K562 (cell line): Measurements from ENCODE around the gene ECSIT. TPM values are rescaled to one million over a fixed set of nuclear protein-coding genes. Genes with fewer than 3 reads are reported as not detected.

Experiments
- ATAC-seq: fragments of 200-7000 bp; cut with Tn5 transposase; 3 replicates; pipeline ENCODE4 v1.9.1; 2020; ENCODE audit warnings: moderate library complexity
- BruUV-seq: library from RNA; stranded (reverse); fragments of 400-500 nt; replicated peaks from 2 replicates; lab custom pipeline; 2021; lab: Mats Ljungman, UMichigan
- CTCF ChIA-PET: fragments of 300-600 bp; formaldehyde crosslinking; extraction: SDS; loops from one replicate; lab custom pipeline; 2021; ENCODE audit warnings: low intra/inter-chr PET ratio; lab: Yijun Ruan, JAX
- POLR2A ChIA-PET: fragments of 300-600, 350-650 bp; sonication (Branson Sonifier 250); formaldehyde crosslinking; extraction: SDS; loops from one replicate; lab custom pipeline; 2021; ENCODE audit warnings: antibody characterized with exemption, inconsistent platforms; lab: Yijun Ruan, JAX
- DNase-seq, 4 experiments: peaks; one replicate each; pipeline versions ENCODE4 v3.0.0 to v3.0.0-alpha.2; 2011 to 2018; ENCODE audit warnings: low spot score in 3 of 4, mixed read lengths in 3 of 4; ENCODE audit errors: extremely low read depth in 1 of 4
- FAIRE-seq: peaks from 2 replicates; lab custom pipeline; 2011; peaks lifted over from hg19 to GRCh38; lab: Jason Lieb, UNC
- H2AFZ ChIP-seq: 2 replicates; pipeline ENCODE4 v1.6.0; 2011; ENCODE audit warnings: low read depth, low read length, control low read depth, inconsistent platforms
- H3K27ac ChIP-seq: fragments of 200-600 bp; 3 replicates; pipeline ENCODE4 v1.8.0; 2011; ENCODE audit warnings: low read depth, mild to moderate bottlenecking, control low read depth, inconsistent platforms, low read length, moderate library complexity, mixed read lengths; ENCODE audit errors: extremely low read depth
- H3K27me3 ChIP-seq, 2 experiments: fragments of 300-600 bp in 1 of 2; 2 replicates in 1 of 2; 3 replicates in 1 of 2; pipeline versions ENCODE4 v1.6.0 to v1.8.0; 2011; ENCODE audit warnings: inconsistent platforms in 2 of 2, low read length in 2 of 2, mild to moderate bottlenecking in 1 of 2, mixed read lengths in 1 of 2, moderate library complexity in 1 of 2; ENCODE audit not compliant: control insufficient read depth in 2 of 2, insufficient read depth in 2 of 2
- H3K36me3 ChIP-seq: fragments of 300-600 bp; 3 replicates; pipeline ENCODE4 v1.8.0; 2011; ENCODE audit warnings: mild to moderate bottlenecking, low read length, inconsistent platforms; ENCODE audit not compliant: control insufficient read depth, insufficient read depth
- H3K4me1 ChIP-seq, 2 experiments: fragments of 200-600 bp in 1 of 2; replicated peaks in 1 of 2; 2 replicates in 1 of 2; 3 replicates in 1 of 2; pipeline versions ENCODE4 v1.5.1 to v1.8.0; 2011; ENCODE audit warnings: inconsistent platforms in 2 of 2, low read length in 2 of 2, mild to moderate bottlenecking in 1 of 2, mixed read lengths in 1 of 2, moderate library complexity in 1 of 2; ENCODE audit not compliant: control insufficient read depth in 2 of 2, insufficient read depth in 2 of 2
- H3K4me2 ChIP-seq: 2 replicates; pipeline ENCODE4 v1.6.1; 2011; ENCODE audit warnings: low read length, control low read depth, inconsistent platforms, mixed read lengths; ENCODE audit not compliant: insufficient read depth
- H3K4me3 ChIP-seq: fragments of 200-600 bp; sonication (generic), shearing (Covaris generic); 2 replicates; pipeline ENCODE4 v1.5.1; 2016; ENCODE audit warnings: control low read depth, inconsistent platforms
- H3K79me2 ChIP-seq: fragments of 200-600 bp; 3 replicates; pipeline ENCODE4 v1.8.0; 2011; ENCODE audit warnings: low read length, inconsistent platforms; ENCODE audit not compliant: control insufficient read depth, insufficient read depth
- H3K9ac ChIP-seq, 2 experiments: 2 replicates each; pipeline versions ENCODE4 v1.6.0 to v1.6.1; 2011; ENCODE audit warnings: low read depth in 2 of 2, low read length in 2 of 2, control low read depth in 1 of 2, inconsistent platforms in 1 of 2, mild to moderate bottlenecking in 1 of 2, mixed read lengths in 1 of 2; ENCODE audit not compliant: insufficient read depth in 1 of 2
- H3K9me1 ChIP-seq: one replicate; pipeline ENCODE4 v1.6.0; 2011; ENCODE audit warnings: inconsistent platforms, mild to moderate bottlenecking, low read length, moderate library complexity; ENCODE audit not compliant: control insufficient read depth, insufficient read depth
- H3K9me3 ChIP-seq: replicated peaks from 2 replicates; pipeline ENCODE4 v1.5.1; 2011; ENCODE audit warnings: low read depth, low read length, inconsistent platforms; ENCODE audit not compliant: control insufficient read depth, insufficient read depth
- H4K20me1 ChIP-seq: replicated peaks from 2 replicates; pipeline ENCODE4 v1.6.1; 2011; ENCODE audit warnings: low read length, inconsistent platforms, mixed read lengths; ENCODE audit not compliant: control insufficient read depth, insufficient read depth
- FOXK1 ChIP-seq: sonication (generic); formaldehyde crosslinking; IDR thresholded peaks from 2 replicates; pipeline ENCODE4 v1.8.0; 2022; ENCODE audit warnings: missing genetic modification reagents, mild to moderate bottlenecking, borderline replicate concordance
- HNRNPUL1 ChIP-seq: fragments of 200-400 bp; formaldehyde crosslinking; IDR thresholded peaks from 2 replicates; pipeline ENCODE4 v1.6.1; 2017; ENCODE audit warnings: low read length
- NCOA6 ChIP-seq: fragments of 450-650 bp; IDR thresholded peaks from 2 replicates; pipeline ENCODE4 v1.6.1; 2017; ENCODE audit warnings: mild to moderate bottlenecking
- POLR3A ChIP-seq: IDR thresholded peaks from 2 replicates; pipeline ENCODE4 v1.6.1; 2011; ENCODE audit warnings: borderline replicate concordance, mild to moderate bottlenecking, moderate library complexity; ENCODE audit not compliant: insufficient read length, insufficient read depth; ENCODE audit errors: extremely low read depth
- RFX1 ChIP-seq: fragments of 450-650 bp; IDR thresholded peaks from 2 replicates; pipeline ENCODE4 v1.6.1; 2016; ENCODE audit warnings: mild to moderate bottlenecking, moderate library complexity
- SMAD1 ChIP-seq: fragments of 150-350 bp; IDR thresholded peaks from 2 replicates; pipeline ENCODE4 v1.6.1; 2014; ENCODE audit warnings: low read length, low read depth; ENCODE audit not compliant: partially characterized antibody
- SREBF1 ChIP-seq: fragments of 150-350 bp; IDR thresholded peaks from 2 replicates; pipeline ENCODE4 v1.6.1; 2014; ENCODE audit warnings: antibody characterized with exemption, low read depth, low read length, borderline replicate concordance
- SUPT5H ChIP-seq: fragments of 450-650 bp; IDR thresholded peaks from 2 replicates; pipeline ENCODE4 v1.6.1; 2016
- TRIM24 ChIP-seq, 2 experiments: fragments of 450-650 bp; IDR thresholded peaks; 2 replicates each; pipeline ENCODE4 v1.6.1; 2016
- ZFP1 ChIP-seq: fragments of 450-650 bp; formaldehyde crosslinking; IDR thresholded peaks from 2 replicates; pipeline ENCODE4 v1.4.0; 2020; ENCODE audit warnings: mild to moderate bottlenecking, mixed read lengths
- ZNF124 ChIP-seq: sonication (generic); formaldehyde crosslinking; IDR thresholded peaks from 2 replicates; pipeline ENCODE4 v1.8.1; 2022; ENCODE audit warnings: missing genetic modification reagents
- ZNF511 ChIP-seq: sonication (generic); formaldehyde crosslinking; IDR thresholded peaks from 2 replicates; pipeline ENCODE4 v1.8.0; 2022; ENCODE audit warnings: mild to moderate bottlenecking, missing genetic modification reagents
- ZNF518B ChIP-seq: fragments of 250-450 bp; sonication (Bioruptor Pico); IDR thresholded peaks from 2 replicates; pipeline ENCODE4 v1.5.0; 2021; ENCODE audit warnings: mild to moderate bottlenecking, moderate library complexity
- WGBS: fragments of 100-300 bp; shearing (Covaris generic); methylation state at CpG from one replicate; pipeline ENCODE4 v1.1.6; 2016; ENCODE audit warnings: low coverage, mixed read lengths; ENCODE audit not compliant: insufficient coverage; ENCODE audit errors: missing lambda C conversion rate; 5-methylcytosine and 5-hydroxymethylcytosine counted together
- in situ Hi-C: fragments of 300-500 bp; cut with MboI; formaldehyde crosslinking; loops from 4 replicates; pipeline ENCODE4 v1.15.0; 2018; ENCODE audit warnings: inconsistent platforms, mixed read lengths
- intact Hi-C: fragments of 100-400 bp; cut with micrococcal nuclease; formaldehyde crosslinking; loops from 2 replicates; pipeline ENCODE4 v1.14.2; 2022
- polyA plus RNA-seq, 8 experiments: library from polyadenylated mRNA; depleted of rRNA in 4 of 8; stranded (reverse) in 5 of 8; unstranded in 3 of 8; fragments of >200 nt; fragmentation: Nextera tagmentation in 2 of 8; fragmentation: Illumina TruSeq in 1 of 8; extraction: Ambion mirVana in 2 of 8; extraction: Trizol in 1 of 8; gene quantifications; 2 replicates each; pipeline versions ENCODE4 v1.2.1 to v1.2.3, GENCODE V29; 2011 to 2014; ENCODE audit warnings: inconsistent platforms in 1 of 8, missing spikeins in 1 of 8
- total RNA-seq, 7 experiments: library from RNA; depleted of rRNA in 6 of 7; stranded (reverse); fragments of >200 nt in 6 of 7; fragmentation: Illumina TruSeq in 2 of 7; extraction: Trizol in 2 of 7; gene quantifications; 2 replicates each; pipeline versions ENCODE4 v1.2.1 to v1.2.3, GENCODE V29; 2011 to 2021; ENCODE audit warnings: low replicate concordance in 1 of 7

ECSIT gene
- total and polyA plus RNA-seq, 9 of the 15 experiments (the other 6 are each of a cell fraction or from before 2014, with no cell fraction given) = 1.1 to 82.5 (median 43.9) TPM

- TF ChIP-seq ZFP1 (CRISPR knock-in tag) = no peak
- no peak for TF ChIP-seq SMAD1
- no peak for TF ChIP-seq SREBF1
These were observed 26.3 kb upstream of the ECSIT start (continued) for GRCh38 chr19:11555246-11555645.

GRCh38 chr19:11554160-11554559 lies 25.2 kb upstream of the ECSIT start:
- CTCF ChIA-PET = no interaction called here
- Histone ChIP-seq H4K20me1 (peaks cover 13% of the 10 kb centered on the region; the same call in 1 of the 2 replicates), H3K9me3 (no peaks in the 10 kb centered on the region), H3K27ac (no peak overlapping the region), H3K4me1 (peaks cover 10 to 42% of the 10 kb centered on the region in 2 experiments; a peak in 4 of 5 replicates), H3K36me3 (peaks cover 50% of the 10 kb centered on the region; the same call in 2 of the 3 replicates), H3K9me1 (peaks cover 7% of the 10 kb centered on the region), H3K79me2 (peaks cover 39% of the 10 kb centered on the region), H3K9ac (no peak overlapping the region), H3K27me3 (no peaks in the 10 kb centered on the region), H2AFZ (no peak overlapping the region), H3K4me3 (no peak overlapping the region), H3K4me2 (no peak overlapping the region)
- DNase-seq (no peak), ATAC-seq (no peak), FAIRE-seq (no peak)
- 95% methylated on average over 12 of the region's 12 CpGs for WGBS
- no TSS peak for BruUV-seq
- intact Hi-C loops (no loop called here), in situ Hi-C loops (no loop called here)
- POLR2A ChIA-PET = no interaction called here
- TF ChIP-seq ZNF124 (CRISPR knock-in tag) (no peak), HNRNPUL1 (no peak), NCOA6 (no peak), RFX1 (no peak), SUPT5H (no peak), TRIM24 (IDR thresholded peaks at IDR 0.05) (no peak), ZNF518B (CRISPR knock-in tag) (no peak), POLR3A (no peak), FOXK1 (CRISPR knock-in tag) (no peak), ZNF511 (CRISPR knock-in tag) (no peak)
